Cardiac ventricle fibroblast (primary cell): ENCODE results near the gene NBEAL2. TPM values are rescaled to one million over a fixed set of nuclear protein-coding genes. Genes with fewer than 3 reads are reported as not detected.

Experiments used
- total RNA-seq: library from RNA; depleted of rRNA; stranded (reverse); fragments of >200 nt; gene quantifications from 2 replicates; pipeline ENCODE4 v1.2.3, GENCODE V29; 2015

The NBEAL2 gene
- total RNA-seq: 0.87 and 2.3 TPM in 2 replicates

DNA sequence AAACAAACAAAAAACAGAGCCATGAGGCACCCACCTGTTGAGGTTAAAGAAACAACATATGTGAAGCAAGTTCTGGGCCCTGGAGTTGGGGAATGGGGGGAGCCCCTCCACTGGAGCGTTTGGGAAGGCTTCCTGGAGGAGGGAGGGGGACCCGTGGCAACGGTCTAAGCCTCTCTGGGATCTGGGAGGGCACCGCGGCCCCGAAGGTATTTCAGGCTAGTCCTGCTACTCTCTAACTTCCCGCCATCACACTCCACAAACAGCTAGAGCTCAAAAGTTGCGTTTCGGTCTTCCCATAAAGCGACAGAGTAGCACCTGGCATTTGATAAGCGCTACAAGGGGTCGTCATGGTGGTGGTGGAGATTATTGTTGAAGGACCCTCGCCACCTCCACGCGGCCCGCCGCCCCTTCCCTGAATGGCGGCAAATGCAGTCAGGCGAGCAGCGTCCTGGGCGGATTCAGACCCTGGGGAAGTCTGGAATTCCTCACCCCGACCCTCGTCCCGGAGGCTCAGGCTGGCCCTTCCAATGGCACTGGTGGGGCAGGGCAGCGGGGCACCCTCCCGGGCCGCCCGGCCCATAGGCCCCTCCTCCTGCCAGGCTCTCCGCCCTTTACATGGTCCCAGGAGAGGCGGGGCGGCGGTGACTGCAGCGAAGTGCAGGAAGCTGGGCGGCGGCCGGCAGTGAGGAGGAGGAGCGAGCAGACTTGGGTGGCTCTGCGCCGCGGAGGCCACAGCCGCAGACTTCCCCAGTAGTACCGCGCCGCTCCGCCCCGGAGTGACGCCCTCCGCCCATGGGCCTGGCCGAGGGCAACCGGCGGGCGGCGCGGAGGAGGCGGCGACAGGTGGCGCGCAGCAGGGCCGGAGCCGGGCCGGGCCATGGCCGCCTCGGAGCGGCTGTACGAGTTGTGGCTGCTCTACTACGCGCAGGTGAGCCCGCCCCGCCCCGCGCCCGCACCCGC, at the start of gene NBEAL2:
Gene NBEAL2 (plus strand): TSS at position 682 of the 960 bp plus-strand sequence. CDS start 196 bp downstream, at position 878.

DNA sequence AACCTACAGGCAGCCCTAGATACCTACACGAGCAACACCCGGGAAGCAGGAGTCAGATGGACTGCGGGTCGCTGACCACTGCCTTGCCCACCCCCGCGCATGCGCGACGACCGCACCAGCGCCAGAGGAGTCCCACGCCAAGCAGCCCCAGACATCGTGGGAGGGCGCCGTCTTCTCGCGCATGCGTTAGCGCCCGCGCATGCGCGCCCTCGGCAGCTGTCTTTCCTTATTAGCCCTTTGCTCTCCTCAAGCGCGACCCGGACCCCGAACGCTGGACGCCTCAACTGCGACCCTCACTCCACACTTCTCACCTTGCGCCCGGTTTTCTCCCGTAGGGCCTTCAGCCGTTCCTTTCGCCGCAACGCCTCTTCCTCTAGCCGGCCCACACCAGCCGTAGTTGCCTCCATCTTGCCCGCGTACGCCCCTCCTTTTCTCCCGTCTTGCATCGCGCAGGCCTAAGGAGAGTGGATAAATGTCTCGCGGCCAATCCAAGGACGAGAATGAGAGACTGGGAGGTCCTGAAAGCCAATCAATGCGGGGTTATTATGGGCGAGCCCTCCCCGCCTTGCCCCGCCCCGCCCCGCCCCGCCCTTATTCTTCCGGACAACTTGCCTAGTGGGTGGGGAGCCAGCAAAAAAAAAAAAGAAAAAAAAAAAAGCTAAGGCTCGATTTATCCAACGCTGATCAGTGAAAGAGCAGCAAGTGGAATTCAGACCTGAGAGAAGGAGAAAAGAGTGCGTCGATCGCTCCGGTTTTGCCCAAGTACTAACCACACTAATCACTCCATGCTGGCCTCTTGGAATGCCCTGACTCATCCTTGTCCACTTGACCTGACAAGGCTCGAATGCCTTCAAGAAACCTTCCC, 2.9 kb upstream of the NBEAL2 start, which contains the start of gene CCDC12:
Gene CCDC12 (minus strand): TSS at position 420 of the 865 bp plus-strand sequence. CDS start 13 bp downstream, at position 407.

Other genes starting within 250 kb of the NBEAL2 start
- 1.7 and 2.9 TPM in 2 replicates for gene MYL3, start 116.2 kb upstream of the NBEAL2 start, total RNA-seq
- 8.4 and 12.4 TPM in 2 replicates for gene PTH1R, start 101.9 kb upstream of the NBEAL2 start, total RNA-seq
- gene CCDC12, start 2.9 kb upstream of the NBEAL2 start, total RNA-seq: 25.6 and 30.5 TPM in 2 replicates
- 23.5 and 29.9 TPM in 2 replicates for gene SETD2, start 184.4 kb downstream of the NBEAL2 start, total RNA-seq